ENCODE data around the gene APPL1. TPM values are rescaled to one million over a fixed set of nuclear protein-coding genes. Genes with fewer than 3 reads are reported as not detected.

APPL1 gene
- total RNA-seq, 4 donors from 2014 or later, result 41.1 to 53.2 (median 46.9) TPM

DNA sequence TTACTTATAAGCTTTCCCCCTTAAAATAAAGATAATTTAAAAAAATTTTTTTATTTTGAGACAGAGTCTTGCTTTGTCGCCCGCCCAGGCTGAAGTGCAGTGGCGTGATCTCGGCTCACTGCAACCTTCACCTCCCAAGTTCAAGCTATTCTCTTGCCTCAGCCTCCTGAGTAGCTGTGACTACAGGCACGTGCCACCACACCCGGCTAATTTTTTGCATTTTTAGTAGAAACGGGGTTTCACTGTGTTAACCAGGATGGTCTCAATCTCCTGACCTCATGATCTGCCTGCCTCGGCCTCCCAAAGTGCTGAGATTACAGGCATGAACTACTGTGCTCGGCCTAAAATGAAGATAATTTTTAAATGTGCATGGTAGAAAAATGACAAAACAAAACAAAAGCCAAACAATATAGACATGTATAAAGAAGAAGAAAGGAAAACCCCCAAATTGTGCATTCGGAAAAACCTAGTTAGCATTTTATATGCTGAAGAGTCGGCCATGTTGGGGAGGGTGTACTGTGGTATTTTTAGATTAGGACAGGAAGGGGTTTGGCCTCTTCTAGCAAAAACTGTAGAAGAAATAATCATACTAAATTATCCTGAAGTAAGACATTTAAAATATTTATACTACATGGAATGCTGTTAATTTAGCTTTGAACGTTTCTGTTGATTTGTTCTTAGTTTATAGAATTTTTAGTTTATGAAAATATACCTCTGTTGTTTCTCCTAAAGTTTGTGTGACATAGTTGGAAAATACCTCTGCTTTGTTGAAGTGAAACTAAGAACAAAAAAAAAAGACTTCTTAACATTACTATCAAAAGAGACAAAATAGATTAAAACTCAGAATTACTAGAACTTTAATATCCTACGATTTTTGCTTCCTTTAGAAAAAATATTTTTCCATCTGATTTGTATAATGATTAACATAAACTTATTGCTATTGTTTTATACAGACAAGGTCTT lies 7.4 kb downstream of the APPL1 start:
- intact Hi-C loops (cut with DNase I), result no loop called here
- Histone ChIP-seq H3K4me3 (no peak overlapping the region), H3K27me3 (no peaks in the 10 kb centered on the region), H3K9me3 (no peaks in the 10 kb centered on the region), H3K27ac (replicated peaks in 1 of 4) (no peak overlapping the region), H3K36me3 (peaks cover 10 to 27% (median 19%) of the 10 kb centered on the region in 4 donors), H3K4me1 (peaks cover 10 to 30% (median 20%) of the 10 kb centered on the region in 4 donors)
- WGBS, result 85% methylated on average over 13 of the region's 13 CpGs
- TF ChIP-seq CTCF (IDR thresholded peaks at IDR 0.05), result no peak
- TF ChIP-seq EP300 (IDR thresholded peaks at IDR 0.05), result no peak
- TF ChIP-seq POLR2A (IDR thresholded peaks at IDR 0.05; ENCODE audit: low read depth), result no peak
- no peak for TF ChIP-seq POLR2AphosphoS5 (IDR thresholded peaks at IDR 0.05)
- DNase-seq (ENCODE audit: extremely low spot score), result no peak

DNA sequence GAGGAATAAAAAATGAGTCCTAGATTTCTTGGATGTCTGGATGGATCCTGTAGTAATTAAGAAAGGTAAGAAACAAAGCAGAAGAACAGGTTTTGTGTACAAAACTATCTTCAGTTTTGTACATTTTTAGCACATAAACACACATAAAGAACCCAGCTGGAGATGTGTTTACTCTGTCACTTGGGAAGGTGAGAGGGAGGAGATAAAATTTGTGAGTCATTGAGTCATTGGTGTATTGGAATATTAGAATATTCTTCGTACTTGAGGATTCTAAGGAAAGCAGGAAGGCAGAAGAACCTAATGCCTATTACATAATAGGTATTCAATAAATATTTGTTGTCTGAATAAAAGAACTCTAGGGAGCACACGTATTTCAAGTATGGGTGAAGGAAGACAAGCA lies 17.4 kb downstream of the APPL1 start:
- H3K36me3 ChIP-seq, result peaks cover 22 to 96% (median 69%) of the 10 kb centered on the region in 4 donors
- no peaks in the 10 kb centered on the region for H3K4me1 ChIP-seq
- no peaks in the 10 kb centered on the region for H3K27me3 ChIP-seq
- WGBS, result 86% methylated on average over 2 of the region's 2 CpGs
- no peak overlapping the region for H3K27ac ChIP-seq (replicated peaks in 1 of 4)
- intact Hi-C loops (cut with DNase I), result no loop called here
- no peaks in the 10 kb centered on the region for H3K9me3 ChIP-seq
- H3K4me3 ChIP-seq, result no peak overlapping the region
- TF ChIP-seq EP300 (IDR thresholded peaks at IDR 0.05) (no peak), POLR2AphosphoS5 (IDR thresholded peaks at IDR 0.05) (no peak), CTCF (IDR thresholded peaks at IDR 0.05) (no peak), POLR2A (IDR thresholded peaks at IDR 0.05; ENCODE audit: low read depth) (no peak)
- no peak for DNase-seq (ENCODE audit: extremely low spot score)

DNA sequence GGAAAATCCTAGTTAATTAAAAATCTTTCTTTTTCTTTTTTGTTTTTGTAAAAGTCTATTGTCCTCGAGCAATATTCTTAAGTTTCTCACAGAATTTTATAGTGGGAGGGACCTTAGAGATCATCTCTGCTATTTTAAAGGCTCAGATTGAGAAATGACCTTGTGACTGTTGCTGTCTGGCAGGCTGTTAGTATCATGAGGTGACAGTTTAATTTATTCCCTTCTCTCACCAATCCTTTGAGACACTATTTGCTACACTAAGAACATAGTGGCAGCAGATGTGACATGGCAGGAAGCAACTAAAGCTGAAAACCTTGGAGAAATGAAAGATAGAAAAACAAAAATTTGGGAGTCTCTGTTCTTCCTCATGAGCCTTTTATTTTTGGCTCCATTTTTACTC lies 24.9 kb downstream of the APPL1 start:
- WGBS, result 77% methylated on average over 1 of the region's 1 CpG
- Histone ChIP-seq H3K9me3 (no peaks in the 10 kb centered on the region), H3K27me3 (no peaks in the 10 kb centered on the region), H3K27ac (replicated peaks in 1 of 4) (no peak overlapping the region), H3K4me1 (no peaks in the 10 kb centered on the region), H3K36me3 (peaks cover 12 to 72% (median 36%) of the 10 kb centered on the region in 4 donors), H3K4me3 (no peak overlapping the region)
- intact Hi-C loops (cut with DNase I), result no loop called here
- no peak for TF ChIP-seq CTCF (IDR thresholded peaks at IDR 0.05)
- no peak for TF ChIP-seq POLR2AphosphoS5 (IDR thresholded peaks at IDR 0.05)
- TF ChIP-seq POLR2A (IDR thresholded peaks at IDR 0.05; ENCODE audit: low read depth), result no peak
- TF ChIP-seq EP300 (IDR thresholded peaks at IDR 0.05), result no peak
- no peak for DNase-seq (ENCODE audit: extremely low spot score)

DNA sequence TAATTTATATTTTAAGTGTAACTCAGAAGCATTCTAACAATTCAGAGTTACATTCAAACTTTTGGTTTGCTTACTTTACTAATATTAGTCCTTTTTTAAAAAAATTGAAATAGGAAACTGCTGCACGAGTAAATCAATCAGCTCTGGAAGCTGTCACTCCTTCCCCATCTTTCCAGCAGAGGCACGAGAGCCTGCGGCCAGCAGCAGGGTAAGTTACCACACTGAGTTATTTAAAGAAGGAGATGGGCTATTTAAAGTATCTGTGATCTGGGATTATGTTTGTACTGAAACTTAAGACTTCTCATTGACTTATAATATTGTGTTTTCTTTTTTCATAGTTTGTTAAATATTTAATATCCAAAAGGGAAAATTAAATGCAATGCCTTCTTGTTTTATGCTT lies 29.3 kb downstream of the APPL1 start:
- no peaks in the 10 kb centered on the region for H3K9me3 ChIP-seq
- no peak for DNase-seq (ENCODE audit: extremely low spot score)
- peaks cover 44 to 80% (median 60%) of the 10 kb centered on the region in 4 donors for H3K36me3 ChIP-seq
- H3K27me3 ChIP-seq, result no peaks in the 10 kb centered on the region
- WGBS, result 80% methylated on average over 3 of the region's 3 CpGs
- no peak overlapping the region for H3K27ac ChIP-seq (replicated peaks in 1 of 4)
- intact Hi-C loops (cut with DNase I), result no loop called here
- TF ChIP-seq POLR2A (IDR thresholded peaks at IDR 0.05; ENCODE audit: low read depth), result no peak
- TF ChIP-seq CTCF (IDR thresholded peaks at IDR 0.05), result no peak
- no peak for TF ChIP-seq POLR2AphosphoS5 (IDR thresholded peaks at IDR 0.05)
- TF ChIP-seq EP300 (IDR thresholded peaks at IDR 0.05), result no peak
- H3K4me1 ChIP-seq, result no peaks in the 10 kb centered on the region
- H3K4me3 ChIP-seq, result no peak overlapping the region

Measured in esophagus muscularis mucosa (tissue), 4 donors.